Vagina (tissue), 2 donors: ENCODE data around the gene CFAP61.

Source experiments
- CTCF ChIP-seq, 3 experiments: fragments of 450-650 bp in 2 of 3; fragments of 200-600 bp in 1 of 3; sonication (generic) in 1 of 3; IDR thresholded peaks; one replicate each; pipeline ENCODE4 v1.5.1; 2017 to 2019; ENCODE audit warnings: antibody characterized with exemption in 3 of 3, mild to moderate bottlenecking in 2 of 3, moderate library complexity in 2 of 3
- POLR2AphosphoS5 ChIP-seq, 2 donors: sonication (generic); formaldehyde crosslinking; IDR thresholded peaks; one replicate each; pipeline ENCODE4 v1.9.0; 2017; ENCODE audit warnings: antibody characterized with exemption in 2 of 2, mild to moderate bottlenecking in 2 of 2, low read depth in 1 of 2; ENCODE audit not compliant: insufficient read depth in 1 of 2

GRCh38 chr20:20331156-20331555, 278.8 kb downstream of the CFAP61 start:
- TF ChIP-seq CTCF (IDR thresholded peaks at IDR 0.05), result no peak
- no peak for TF ChIP-seq POLR2AphosphoS5 (IDR thresholded peaks at IDR 0.05; ENCODE audit: insufficient read depth in 1 of 2, low read depth in 1 of 2)
